ENCODE results near the gene PKNOX2.

DNA sequence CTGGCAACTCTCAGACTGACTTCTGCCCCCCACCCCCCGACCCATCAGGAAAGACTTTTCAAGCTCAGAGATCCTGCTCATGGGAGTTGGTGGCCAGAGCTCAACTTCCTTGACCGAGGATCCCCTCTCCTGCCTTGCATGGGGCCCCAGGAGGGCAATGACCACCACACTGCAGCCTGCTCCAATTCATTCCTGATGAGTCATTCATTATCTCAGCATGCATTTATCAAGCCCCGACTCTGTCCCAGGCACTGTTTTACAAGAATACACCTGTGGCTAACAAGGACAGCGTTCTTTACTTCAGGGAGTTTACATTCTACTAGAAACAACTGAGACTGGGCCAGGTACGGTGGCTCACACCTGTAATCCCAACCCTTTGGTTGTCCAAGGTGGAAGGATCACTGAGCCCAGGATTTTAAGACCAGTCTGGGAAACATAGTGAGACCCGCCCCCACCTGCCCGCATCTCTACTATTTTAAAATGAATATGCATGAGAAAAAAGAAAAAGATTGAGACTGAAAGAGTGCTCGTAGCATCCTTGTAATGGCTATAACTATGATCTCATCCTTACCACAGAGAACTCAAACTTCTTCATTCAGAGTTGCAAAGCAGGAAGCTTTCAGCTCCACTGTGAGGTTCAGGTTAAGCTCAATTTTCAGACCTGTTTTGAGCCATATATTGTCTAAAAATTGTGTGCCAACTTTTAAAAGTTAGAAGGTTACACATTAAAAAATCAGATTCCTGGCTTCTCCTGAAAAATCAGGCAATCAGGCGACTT lies 271.1 kb downstream of the PKNOX2 start:
- TF ChIP-seq, protein P1, sequence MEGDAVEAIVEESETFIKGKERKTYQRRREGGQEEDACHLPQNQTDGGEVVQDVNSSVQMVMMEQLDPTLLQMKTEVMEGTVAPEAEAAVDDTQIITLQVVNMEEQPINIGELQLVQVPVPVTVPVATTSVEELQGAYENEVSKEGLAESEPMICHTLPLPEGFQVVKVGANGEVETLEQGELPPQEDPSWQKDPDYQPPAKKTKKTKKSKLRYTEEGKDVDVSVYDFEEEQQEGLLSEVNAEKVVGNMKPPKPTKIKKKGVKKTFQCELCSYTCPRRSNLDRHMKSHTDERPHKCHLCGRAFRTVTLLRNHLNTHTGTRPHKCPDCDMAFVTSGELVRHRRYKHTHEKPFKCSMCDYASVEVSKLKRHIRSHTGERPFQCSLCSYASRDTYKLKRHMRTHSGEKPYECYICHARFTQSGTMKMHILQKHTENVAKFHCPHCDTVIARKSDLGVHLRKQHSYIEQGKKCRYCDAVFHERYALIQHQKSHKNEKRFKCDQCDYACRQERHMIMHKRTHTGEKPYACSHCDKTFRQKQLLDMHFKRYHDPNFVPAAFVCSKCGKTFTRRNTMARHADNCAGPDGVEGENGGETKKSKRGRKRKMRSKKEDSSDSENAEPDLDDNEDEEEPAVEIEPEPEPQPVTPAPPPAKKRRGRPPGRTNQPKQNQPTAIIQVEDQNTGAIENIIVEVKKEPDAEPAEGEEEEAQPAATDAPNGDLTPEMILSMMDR (IDR thresholded peaks at IDR 0.05 in 8 of 11, conservative IDR thresholded peaks at IDR 0.05 in 3 of 11), result no peak
- TF ChIP-seq POLR2A (IDR thresholded peaks at IDR 0.05), result no peak
- no peak for TF ChIP-seq POLR2AphosphoS5 (IDR thresholded peaks at IDR 0.05)
